A549 (cell line): ENCODE measurements around the gene TMEM144. TPM values are rescaled to one million over a fixed set of nuclear protein-coding genes. Genes with fewer than 3 reads are reported as not detected.

ENCODE experiments used
- ATAC-seq, 2 experiments: fragments of 200-7000 bp in 1 of 2; fragments of >200 bp in 1 of 2; cut with Nextera tagmentation in 1 of 2; cut with Tn5 transposase in 1 of 2; 3 replicates each; pipeline versions ENCODE4 v1.8.0 to v1.9.1; 2018 to 2020; ENCODE audit warnings: mild to moderate bottlenecking in 1 of 2, moderate library complexity in 1 of 2
- CTCF ChIA-PET: fragments of 300-600 bp; sonication (Branson Sonifier 250); formaldehyde crosslinking; extraction: SDS; loops from one replicate; lab custom pipeline; 2021; ENCODE audit warnings: antibody characterized with exemption, inconsistent platforms; lab: Yijun Ruan, JAX
- POLR2A ChIA-PET: fragments of 350-600 bp; formaldehyde crosslinking; extraction: SDS; loops from one replicate; lab custom pipeline; 2021; ENCODE audit warnings: antibody characterized with exemption, inconsistent platforms; lab: Yijun Ruan, JAX
- DNase-seq, 2 experiments: peaks; one replicate each; pipeline versions ENCODE4 v3.0.0 to v3.0.0-alpha.2; 2011 to 2016; ENCODE audit warnings: low read depth in 1 of 2, low spot score in 1 of 2
- FAIRE-seq: peaks from 2 replicates; lab custom pipeline; 2011; peaks lifted over from hg19 to GRCh38; lab: Jason Lieb, UNC
- H3K27ac ChIP-seq, 2 experiments: fragments of >200 bp; sonication (Bioruptor Twin); formaldehyde crosslinking; 3 replicates each; pipeline ENCODE4 v1.5.1; 2016 to 2017
- H3K4me1 ChIP-seq: fragments of >200 bp; sonication (Bioruptor Twin); formaldehyde crosslinking; 3 replicates; pipeline ENCODE4 v1.6.1; 2016
- H3K4me2 ChIP-seq: fragments of >200 bp; sonication (Bioruptor Twin); formaldehyde crosslinking; 3 replicates; pipeline ENCODE4 v1.6.1; 2016
- H3K4me3 ChIP-seq: fragments of >200 bp; sonication (Bioruptor Twin); formaldehyde crosslinking; 3 replicates; pipeline ENCODE4 v1.5.1; 2016
- H3K9me3 ChIP-seq: fragments of >200 bp; sonication (Bioruptor Twin); formaldehyde crosslinking; 3 replicates; pipeline ENCODE4 v1.6.1; 2016
- BCL3 ChIP-seq: fragments of >200 bp; sonication (Bioruptor Twin); formaldehyde crosslinking; IDR thresholded peaks from 3 replicates; pipeline ENCODE4 v1.6.1; 2016
- CBX2 ChIP-seq: fragments of 200-600 bp; sonication (generic); IDR thresholded peaks from 2 replicates; pipeline ENCODE4 v1.6.1; 2016; ENCODE audit warnings: low read depth, mild to moderate bottlenecking, borderline replicate concordance
- CEBPB ChIP-seq, 2 experiments: fragments of >200 bp in 1 of 2; sonication (Bioruptor Twin) in 1 of 2; formaldehyde crosslinking in 1 of 2; IDR thresholded peaks; 2 replicates each; pipeline ENCODE4 v1.6.1; 2012 to 2016
- CHD2 ChIP-seq: fragments of 150-350 bp; IDR thresholded peaks from 2 replicates; pipeline ENCODE4 v1.6.1; 2014; ENCODE audit warnings: low read length; ENCODE audit not compliant: partially characterized antibody
- CHD4 ChIP-seq: fragments of 200-600 bp; sonication (generic); IDR thresholded peaks from 2 replicates; pipeline ENCODE4 v1.6.1; 2016; ENCODE audit warnings: antibody characterized with exemption, mild to moderate bottlenecking, borderline replicate concordance
- EHF ChIP-seq: fragments of 250-450 bp; sonication (Bioruptor Pico); IDR thresholded peaks from 2 replicates; pipeline ENCODE4 v1.5.0; 2020; ENCODE audit warnings: mild to moderate bottlenecking
- EHMT2 ChIP-seq: fragments of 200-600 bp; sonication (generic); IDR thresholded peaks from 2 replicates; pipeline ENCODE4 v1.6.1; 2016; ENCODE audit warnings: antibody characterized with exemption, low read depth, mild to moderate bottlenecking, moderate library complexity
- EP300 ChIP-seq, 2 experiments: fragments of >200 bp; sonication (Bioruptor Twin); formaldehyde crosslinking; IDR thresholded peaks; 2 replicates in 1 of 2; 3 replicates in 1 of 2; pipeline ENCODE4 v1.6.1; 2016 to 2017
- ESRRA ChIP-seq: fragments of 150-350 bp; IDR thresholded peaks from 2 replicates; pipeline ENCODE4 v1.6.1; 2014; ENCODE audit warnings: mild to moderate bottlenecking, low read length, borderline replicate concordance
- FOSB ChIP-seq: fragments of 250-450 bp; sonication (Bioruptor Pico); IDR thresholded peaks from 2 replicates; pipeline ENCODE4 v1.5.0; 2020; ENCODE audit warnings: mild to moderate bottlenecking, moderate library complexity
- FOSL2 ChIP-seq, 2 experiments: fragments of 450-650 bp in 1 of 2; fragments of >200 bp in 1 of 2; sonication (Bioruptor Twin) in 1 of 2; formaldehyde crosslinking; IDR thresholded peaks; 2 replicates each; pipeline versions ENCODE4 v1.5.0 to v1.6.1; 2016 to 2020; ENCODE audit warnings: mild to moderate bottlenecking in 1 of 2, moderate library complexity in 1 of 2
- FOXS1 ChIP-seq: fragments of 250-450 bp; sonication (Bioruptor Pico); IDR thresholded peaks from 2 replicates; pipeline ENCODE4 v1.5.0; 2020; ENCODE audit warnings: mild to moderate bottlenecking, moderate library complexity
- HDAC2 ChIP-seq: fragments of 200-600 bp; sonication (generic); IDR thresholded peaks from 2 replicates; pipeline ENCODE4 v1.6.1; 2016
- JUN ChIP-seq, 2 experiments: fragments of >200 bp; sonication (Bioruptor Twin); formaldehyde crosslinking; IDR thresholded peaks; 2 replicates in 1 of 2; 3 replicates in 1 of 2; pipeline ENCODE4 v1.6.1; 2016 to 2017
- KDM1A ChIP-seq: fragments of 200-600 bp; sonication (generic); IDR thresholded peaks from 2 replicates; pipeline ENCODE4 v1.6.1; 2016; ENCODE audit warnings: low read depth, mild to moderate bottlenecking
- KDM5A ChIP-seq: fragments of 200-600 bp; sonication (generic); IDR thresholded peaks from 2 replicates; pipeline ENCODE4 v1.6.1; 2016; ENCODE audit warnings: antibody characterized with exemption, mild to moderate bottlenecking
- MAX ChIP-seq: IDR thresholded peaks from 2 replicates; pipeline ENCODE4 v1.6.1; 2012
- NPAS2 ChIP-seq: fragments of 250-450 bp; sonication (Bioruptor Pico); IDR thresholded peaks from 2 replicates; pipeline ENCODE4 v1.8.0; 2022; ENCODE audit warnings: mild to moderate bottlenecking, moderate library complexity, borderline replicate concordance
- NR3C1 ChIP-seq: fragments of >200 bp; sonication (Bioruptor Twin); formaldehyde crosslinking; IDR thresholded peaks from 3 replicates; pipeline ENCODE4 v1.6.1; 2017
- RCOR1 ChIP-seq: fragments of 150-350 bp; IDR thresholded peaks from 2 replicates; pipeline ENCODE4 v1.6.1; 2014; ENCODE audit warnings: antibody characterized with exemption, low read length, low read depth
- ZNF302 ChIP-seq: fragments of 250-450 bp; sonication (Bioruptor Pico); IDR thresholded peaks from 2 replicates; pipeline ENCODE4 v1.9.0; 2021; ENCODE audit warnings: inconsistent platforms, mild to moderate bottlenecking, moderate library complexity
- WGBS: methylation state at CpG from one replicate; pipeline ENCODE4 v1.1.6; 2017; ENCODE audit errors: missing lambda C conversion rate; 5-methylcytosine and 5-hydroxymethylcytosine counted together
- polyA plus RNA-seq, 4 experiments: library from polyadenylated mRNA; depleted of rRNA in 3 of 4; stranded (reverse); fragments of >200 nt; fragmentation: RNase III in 1 of 4; extraction: RNeasy Plus Mini Kit Qiagen cat#74134 plus additional on column Dnase treatment in 1 of 4; gene quantifications; 2 replicates in 3 of 4; 3 replicates in 1 of 4; pipeline ENCODE4 v1.2.3, GENCODE V29; 2011 to 2017
- TF ChIP-seq, protein P1 (sequence below): fragments of 250-450 bp; sonication (Bioruptor Pico); IDR thresholded peaks from 2 replicates; pipeline ENCODE4 v1.5.0; 2020; ENCODE audit warnings: low read depth, mild to moderate bottlenecking, moderate library complexity
- TF ChIP-seq, protein P2 (sequence below): IDR thresholded peaks from 2 replicates; pipeline ENCODE4 v1.6.1; 2012; ENCODE audit warnings: low read depth, borderline replicate concordance
- TF ChIP-seq, protein P3 (sequence below): fragments of 450-650 bp; IDR thresholded peaks from 2 replicates; pipeline ENCODE4 v1.6.1; 2014; ENCODE audit warnings: antibody characterized with exemption
- TF ChIP-seq, protein P4 (sequence below): IDR thresholded peaks from 2 replicates; pipeline ENCODE4 v1.6.1; 2012

The TMEM144 gene
- polyA plus RNA-seq, 2 of the 4 experiments (the other 2 are of a cell fraction): 5.3 to 10.2 TPM

DNA sequence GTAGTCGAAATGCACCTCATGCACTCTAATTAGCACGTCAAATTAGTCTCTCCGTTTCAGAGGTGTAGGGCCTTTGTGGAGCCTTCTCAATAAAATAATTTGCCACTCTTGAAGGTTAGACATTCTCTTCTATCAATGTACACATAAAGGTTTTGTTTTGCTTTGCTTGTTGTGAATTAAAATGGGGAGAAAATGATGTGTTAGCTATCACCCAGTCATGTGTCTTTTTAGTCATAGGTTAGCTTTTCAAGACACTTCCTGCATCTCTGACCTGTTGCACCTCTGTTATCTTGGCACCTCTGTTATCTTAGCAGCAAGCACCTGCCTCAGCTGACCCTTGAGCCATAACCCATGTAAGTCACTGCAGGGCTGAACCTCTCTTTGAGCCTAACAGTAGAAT, 936 bp downstream of the TMEM144 start:
- peak overlapping the region; percentile 76 to 90; a peak in 5 of 6 replicates for H3K27ac ChIP-seq
- peak overlapping the region; percentile 54 for H3K4me3 ChIP-seq
- ATAC-seq (no peak), FAIRE-seq (no peak), DNase-seq (peak in 1 of 2 experiments; percentile 18)
- peak overlapping the region; percentile 95 for H3K4me2 ChIP-seq
- no peaks in the 10 kb centered on the region for H3K9me3 ChIP-seq
- peaks cover 16% of the 10 kb centered on the region for H3K4me1 ChIP-seq
- POLR2A ChIA-PET: no interaction called here
- CTCF ChIA-PET: no interaction called here
- TF ChIP-seq EHMT2: no peak
- no peak for TF ChIP-seq ZNF302
- TF ChIP-seq CHD4: no peak
- TF ChIP-seq JUN (IDR thresholded peaks at IDR 0.05): no peak
- TF ChIP-seq FOSB (CRISPR knock-in tag): no peak
- TF ChIP-seq CEBPB (IDR thresholded peaks at IDR 0.05): no peak
- no peak for TF ChIP-seq ESRRA
- no peak for TF ChIP-seq CHD2
- TF ChIP-seq BCL3: no peak
- no peak for TF ChIP-seq MAX
- TF ChIP-seq KDM1A: no peak
- TF ChIP-seq, protein P1, sequence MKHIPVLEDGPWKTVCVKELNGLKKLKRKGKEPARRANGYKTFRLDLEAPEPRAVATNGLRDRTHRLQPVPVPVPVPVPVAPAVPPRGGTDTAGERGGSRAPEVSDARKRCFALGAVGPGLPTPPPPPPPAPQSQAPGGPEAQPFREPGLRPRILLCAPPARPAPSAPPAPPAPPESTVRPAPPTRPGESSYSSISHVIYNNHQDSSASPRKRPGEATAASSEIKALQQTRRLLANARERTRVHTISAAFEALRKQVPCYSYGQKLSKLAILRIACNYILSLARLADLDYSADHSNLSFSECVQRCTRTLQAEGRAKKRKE (CRISPR knock-in tag): no peak
- 9% methylated on average over 3 of the region's 3 CpGs for WGBS

DNA sequence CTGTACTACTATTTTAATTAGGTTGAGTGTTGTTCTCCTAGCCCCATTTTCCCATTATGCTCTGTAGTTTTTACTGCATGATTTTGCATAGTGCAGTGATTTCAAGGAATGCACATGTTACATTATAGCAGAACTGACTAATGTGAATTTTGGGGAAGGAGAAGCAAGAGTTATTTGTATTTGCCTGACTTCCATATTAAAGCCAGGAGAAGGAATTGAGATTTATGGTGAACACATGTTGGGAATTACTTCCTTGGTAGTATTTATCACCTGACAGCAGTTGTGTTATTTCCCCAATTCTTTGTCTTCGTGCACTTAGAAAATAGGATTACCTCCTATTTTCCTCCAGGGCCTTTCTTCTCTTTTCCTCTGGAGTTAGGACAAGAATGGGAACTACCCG, 3.2 kb downstream of the TMEM144 start:
- no peak for DNase-seq
- FAIRE-seq: no peak

GRCh38 chr4:158214856-158215255, 4.6 kb downstream of the TMEM144 start:
- Histone ChIP-seq H3K9me3 (no peaks in the 10 kb centered on the region), H3K4me3 (no peak overlapping the region), H3K4me1 (peaks cover 13% of the 10 kb centered on the region), H3K4me2 (no peak overlapping the region), H3K27ac (no peak overlapping the region)
- POLR2A ChIA-PET: no interaction called here
- ATAC-seq (no peak), FAIRE-seq (no peak), DNase-seq (no peak)
- CTCF ChIA-PET: no interaction called here
- no peak for TF ChIP-seq FOSL2 (IDR thresholded peaks at IDR 0.05)
- TF ChIP-seq FOSL2 (CRISPR knock-in tag; IDR thresholded peaks at IDR 0.05): no peak
- no peak for TF ChIP-seq FOXS1 (CRISPR knock-in tag)
- TF ChIP-seq, protein P2, sequence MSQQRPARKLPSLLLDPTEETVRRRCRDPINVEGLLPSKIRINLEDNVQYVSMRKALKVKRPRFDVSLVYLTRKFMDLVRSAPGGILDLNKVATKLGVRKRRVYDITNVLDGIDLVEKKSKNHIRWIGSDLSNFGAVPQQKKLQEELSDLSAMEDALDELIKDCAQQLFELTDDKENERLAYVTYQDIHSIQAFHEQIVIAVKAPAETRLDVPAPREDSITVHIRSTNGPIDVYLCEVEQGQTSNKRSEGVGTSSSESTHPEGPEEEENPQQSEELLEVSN: no peak
- no peak for TF ChIP-seq KDM5A
- no peak for TF ChIP-seq EHF (CRISPR knock-in tag)
- 87% methylated on average over 1 of the region's 1 CpG for WGBS

More for the DNA sequence above, 3.2 kb downstream of the TMEM144 start:
- H3K4me1 ChIP-seq: peaks cover 16% of the 10 kb centered on the region
- TF ChIP-seq FOXS1 (CRISPR knock-in tag): no peak
- TF ChIP-seq ESRRA: no peak
- no peak for TF ChIP-seq HDAC2
- no peak for TF ChIP-seq NR3C1
- TF ChIP-seq CBX2: no peak
- no peak for TF ChIP-seq RCOR1
- no peak for TF ChIP-seq NPAS2 (CRISPR knock-in tag)
- TF ChIP-seq FOSB (CRISPR knock-in tag): no peak
- TF ChIP-seq EP300 (IDR thresholded peaks at IDR 0.05): no peak
- TF ChIP-seq, protein P3, sequence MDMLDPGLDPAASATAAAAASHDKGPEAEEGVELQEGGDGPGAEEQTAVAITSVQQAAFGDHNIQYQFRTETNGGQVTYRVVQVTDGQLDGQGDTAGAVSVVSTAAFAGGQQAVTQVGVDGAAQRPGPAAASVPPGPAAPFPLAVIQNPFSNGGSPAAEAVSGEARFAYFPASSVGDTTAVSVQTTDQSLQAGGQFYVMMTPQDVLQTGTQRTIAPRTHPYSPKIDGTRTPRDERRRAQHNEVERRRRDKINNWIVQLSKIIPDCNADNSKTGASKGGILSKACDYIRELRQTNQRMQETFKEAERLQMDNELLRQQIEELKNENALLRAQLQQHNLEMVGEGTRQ: no peak
- TF ChIP-seq, protein P4, sequence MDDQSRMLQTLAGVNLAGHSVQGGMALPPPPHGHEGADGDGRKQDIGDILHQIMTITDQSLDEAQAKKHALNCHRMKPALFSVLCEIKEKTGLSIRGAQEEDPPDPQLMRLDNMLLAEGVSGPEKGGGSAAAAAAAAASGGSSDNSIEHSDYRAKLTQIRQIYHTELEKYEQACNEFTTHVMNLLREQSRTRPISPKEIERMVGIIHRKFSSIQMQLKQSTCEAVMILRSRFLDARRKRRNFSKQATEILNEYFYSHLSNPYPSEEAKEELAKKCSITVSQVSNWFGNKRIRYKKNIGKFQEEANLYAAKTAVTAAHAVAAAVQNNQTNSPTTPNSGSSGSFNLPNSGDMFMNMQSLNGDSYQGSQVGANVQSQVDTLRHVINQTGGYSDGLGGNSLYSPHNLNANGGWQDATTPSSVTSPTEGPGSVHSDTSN: no peak
- TF ChIP-seq, all 56 proteins: peak for 0
- H3K4me2 ChIP-seq: no peak overlapping the region
- WGBS: 94% methylated on average over 2 of the region's 2 CpGs
- no peak for ATAC-seq
- H3K27ac ChIP-seq: no peak overlapping the region
- POLR2A ChIA-PET: no interaction called here
- CTCF ChIA-PET: no interaction called here
- H3K9me3 ChIP-seq: no peaks in the 10 kb centered on the region
- no peak overlapping the region for H3K4me3 ChIP-seq
